ENCODE results near the gene STXBP6.

GRCh38 chr14:24928386-24928900, 121.5 kb downstream of the STXBP6 start:
- no peak for TF ChIP-seq CTCF (IDR thresholded peaks at IDR 0.05)
- TF ChIP-seq POLR2A (IDR thresholded peaks at IDR 0.05), result no peak
